ENCODE data around the gene SPIN3. TPM values are rescaled to one million over a fixed set of nuclear protein-coding genes. Genes with fewer than 3 reads are reported as not detected.

The SPIN3 gene
- total and polyA plus RNA-seq, 10 of the 15 experiments (the other 5 are each of a cell fraction or from before 2014, with no cell fraction given) = 2.1 to 12.3 (median 9.5) TPM

- CTCF ChIA-PET = no interaction called here
- in situ Hi-C loops (cut with MboI) = no loop called here
- TF ChIP-seq RAD51 (IDR thresholded peaks at IDR 0.05) (no peak), RFX5 (IDR thresholded peaks at IDR 0.05; ENCODE audit: low read depth, low read length) (no peak), SMAD1 (IDR thresholded peaks at IDR 0.05; ENCODE audit: low read depth, partially characterized antibody) (no peak), HDAC6 (IDR thresholded peaks at IDR 0.05; ENCODE audit: unreplicated experiment) (no peak), ZBTB40 (IDR thresholded peaks at IDR 0.05; ENCODE audit: borderline replicate concordance) (no peak), JUNB (IDR thresholded peaks at IDR 0.05) (no peak), CEBPB (IDR thresholded peaks at IDR 0.05; ENCODE audit: borderline replicate concordance in 1 of 2, low read depth in 2 of 2, low read length in 2 of 2) (no peak), YY1 (IDR thresholded peaks at IDR 0.05; ENCODE audit: low read depth, low read length) (no peak), FOS (IDR thresholded peaks at IDR 0.05; ENCODE audit: borderline replicate concordance, extremely low read depth, insufficient read length) (no peak), NFYB (IDR thresholded peaks at IDR 0.05; ENCODE audit: insufficient read depth, low read depth, low read length) (no peak), RB1 (IDR thresholded peaks at IDR 0.05; ENCODE audit: borderline replicate concordance) (no peak), PAX8 (IDR thresholded peaks at IDR 0.05) (no peak), ZBTB11 (CRISPR knock-in tag; IDR thresholded peaks at IDR 0.05) (no peak), REST (IDR thresholded peaks at IDR 0.05; ENCODE audit: low read depth, low read length) (no peak), ESRRA (IDR thresholded peaks at IDR 0.05; ENCODE audit: low read length) (no peak)
Measured at GRCh38 chrX:56943264-56943663, 52.1 kb downstream of the SPIN3 start.

More at GRCh38 chrX:56943264-56943663, 52.1 kb downstream of the SPIN3 start:
- BruUV-seq (replicated peaks) = no TSS peak
- intact Hi-C loops (cut with micrococcal nuclease; ENCODE audit: unreplicated experiment) = no loop called here
- Histone ChIP-seq H3K36me3 (ENCODE audit: control insufficient read depth in 2 of 2, insufficient read depth in 2 of 2, low read length in 1 of 2) (no peaks in the 10 kb centered on the region), H3K27ac (ENCODE audit: control insufficient read depth, insufficient read depth) (no peak overlapping the region), H3K79me2 (ENCODE audit: control insufficient read depth, insufficient read depth, low read length) (no peaks in the 10 kb centered on the region), H3K4me1 (ENCODE audit: control insufficient read depth, insufficient read depth, low read length) (no peaks in the 10 kb centered on the region), H2AFZ (ENCODE audit: control insufficient read depth, low read depth, low read length) (no peak overlapping the region), H3K9ac (ENCODE audit: control insufficient read depth, insufficient read depth, low read length) (no peak overlapping the region), H3K4me2 (ENCODE audit: control insufficient read depth, insufficient read depth) (no peak overlapping the region), H4K20me1 (ENCODE audit: control insufficient read depth, insufficient read depth) (no peaks in the 10 kb centered on the region), H3K4me3 (no peak overlapping the region), H3K9me3 (replicated peaks; ENCODE audit: control insufficient read depth, insufficient read depth, low read length) (no peaks in the 10 kb centered on the region; the same call in 2 of the 3 replicates), H3K27me3 (replicated peaks in 1 of 2; ENCODE audit: control insufficient read depth in 2 of 2, insufficient read depth in 2 of 2, low read length in 1 of 2) (no peaks in the 10 kb centered on the region)
- ChIA-PET RAD21 (ENCODE audit: unreplicated experiment) (no interaction called here), SMC1A (ENCODE audit: uncharacterized antibody, unreplicated experiment) (no interaction called here), POLR2A (no interaction called here)
- no peak for DNase-seq (ENCODE audit: low read depth, low spot score)
- 31% methylated on average over 3 of the region's 3 CpGs for WGBS (ENCODE audit: insufficient coverage, insufficient replicate concordance, low lambda C conversion rate, missing lambda C conversion rate)
- no peak for FAIRE-seq
- no peak for ATAC-seq

Data from GM12878 (cell line).